Right kidney (tissue), 1 donor: Measurements from ENCODE around the gene CUTA.

Experiments used
- DNase-seq: peaks from one replicate; pipeline ENCODE4 v3.0.0-alpha.2; 2016

Gene CUTA

DNA sequence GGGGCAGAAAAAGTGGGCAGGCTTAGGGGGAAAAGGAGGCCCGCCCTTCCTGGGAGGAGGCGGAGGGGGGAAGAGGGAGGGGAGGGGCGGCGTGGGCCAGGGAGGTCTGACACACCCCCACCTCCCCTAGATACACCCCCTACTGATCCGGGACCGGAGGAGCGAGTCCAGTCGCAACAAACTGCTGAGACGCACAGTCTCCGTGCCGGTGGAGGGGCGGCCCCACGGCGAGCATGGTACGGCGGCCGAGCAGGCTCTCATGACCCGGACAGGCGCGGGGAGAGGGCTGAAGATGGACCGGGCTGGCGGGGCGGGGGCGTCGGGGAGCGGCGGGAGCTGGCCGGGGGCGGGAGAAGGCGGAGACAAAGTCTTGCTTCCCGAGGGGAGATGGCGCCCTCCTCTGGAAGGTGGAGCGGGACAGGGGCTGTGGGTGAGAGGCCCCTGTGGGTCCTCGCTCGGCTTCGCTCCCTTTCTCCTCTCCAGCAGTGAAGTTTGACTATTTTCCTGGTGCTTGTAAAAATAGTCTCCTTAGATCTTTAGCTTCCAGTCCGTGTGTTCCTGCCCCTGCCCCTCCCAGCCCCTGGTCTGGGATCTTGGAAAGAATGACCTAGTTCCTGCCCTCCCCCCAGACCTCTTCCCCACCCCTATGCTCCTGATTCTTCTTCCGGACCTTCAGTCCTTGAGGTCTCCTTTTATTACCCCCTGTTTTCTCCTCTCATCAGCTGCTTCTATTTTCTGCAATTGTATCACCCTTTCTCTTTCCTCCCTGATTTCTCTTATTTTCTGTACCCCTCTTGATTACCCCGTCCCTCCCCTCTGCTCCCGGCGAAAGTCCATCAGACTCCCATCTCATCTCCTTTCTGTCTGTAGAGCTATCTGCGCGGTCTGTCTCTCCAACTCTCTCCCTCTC, 8.0 kb upstream of the CUTA start:
- peak; percentile 81 for DNase-seq

DNA sequence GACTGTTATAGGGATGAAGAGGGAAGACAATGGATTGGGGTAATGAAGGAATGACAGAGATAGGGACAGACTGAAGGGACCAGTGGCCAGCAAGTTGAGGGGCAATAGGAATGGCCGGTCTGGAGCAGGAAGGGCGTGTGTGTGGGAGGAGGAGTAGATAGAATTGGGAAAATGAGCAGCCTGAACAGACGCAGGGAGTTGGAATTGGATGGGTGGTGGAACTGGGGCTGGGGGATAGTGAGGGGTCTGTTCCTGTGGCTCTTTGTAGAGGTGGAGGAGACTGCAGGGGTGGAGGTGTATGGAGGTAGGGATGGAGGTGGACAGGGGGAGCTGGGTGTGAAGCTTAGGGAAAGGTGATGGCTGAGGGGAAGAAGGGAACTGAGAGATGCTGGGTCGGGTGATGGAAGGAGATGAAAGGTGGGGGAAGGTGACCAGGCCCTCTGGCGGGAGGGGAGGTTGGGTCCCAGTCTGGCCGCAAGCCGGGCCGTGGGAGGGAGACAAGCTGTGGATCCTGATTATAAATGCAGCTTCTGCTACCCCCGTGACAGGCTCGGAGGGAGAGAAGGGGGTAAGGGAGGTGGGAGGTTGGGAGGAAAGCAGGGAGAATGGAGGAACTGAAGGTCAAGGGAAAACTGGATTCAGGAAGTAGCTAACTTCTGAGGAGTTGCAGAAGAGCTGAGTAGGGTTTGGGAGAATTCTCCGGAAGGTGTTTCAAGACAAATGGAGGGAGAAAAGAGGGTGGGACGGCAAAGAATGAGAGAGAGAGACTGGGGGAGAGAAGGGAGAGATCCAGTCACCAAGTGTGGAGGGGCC, 7.2 kb upstream of the CUTA start:
- peak; percentile 76 for DNase-seq

DNA sequence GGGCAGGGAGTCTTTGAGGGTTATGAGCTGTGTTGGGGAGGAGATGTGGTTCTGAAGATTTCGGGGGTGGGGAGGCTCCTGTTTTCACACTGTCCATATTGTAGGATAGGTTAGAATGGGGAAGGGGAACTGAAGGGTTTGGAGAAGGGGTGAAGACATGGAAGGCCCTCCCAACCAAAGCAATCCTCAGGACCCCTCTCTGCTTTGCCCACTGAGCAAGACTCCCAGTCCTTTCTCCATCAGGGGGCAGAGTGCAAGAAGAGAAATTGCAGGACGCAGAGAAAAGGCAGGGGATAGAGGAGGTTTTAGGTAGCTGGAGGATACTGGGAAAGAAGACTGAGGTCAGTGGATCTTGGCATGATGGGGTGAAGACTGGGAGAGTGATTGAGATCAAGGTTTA, 5.9 kb upstream of the CUTA start:
- DNase-seq = no peak

DNA sequence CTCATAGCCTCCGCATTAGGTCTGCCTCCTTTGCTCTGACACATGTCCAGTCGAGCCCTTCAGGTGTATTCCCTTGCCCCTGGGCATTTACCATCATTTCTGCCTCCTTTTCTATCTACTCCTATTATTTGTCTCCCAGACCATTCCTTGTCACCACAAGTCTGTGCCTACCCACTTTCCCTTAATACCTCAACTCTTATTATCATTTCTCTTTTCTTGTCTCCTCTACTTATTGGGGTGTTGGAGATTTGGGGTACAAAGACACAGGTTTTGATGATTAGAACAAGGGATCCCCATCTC, 3.4 kb upstream of the CUTA start:
- no peak for DNase-seq

DNA sequence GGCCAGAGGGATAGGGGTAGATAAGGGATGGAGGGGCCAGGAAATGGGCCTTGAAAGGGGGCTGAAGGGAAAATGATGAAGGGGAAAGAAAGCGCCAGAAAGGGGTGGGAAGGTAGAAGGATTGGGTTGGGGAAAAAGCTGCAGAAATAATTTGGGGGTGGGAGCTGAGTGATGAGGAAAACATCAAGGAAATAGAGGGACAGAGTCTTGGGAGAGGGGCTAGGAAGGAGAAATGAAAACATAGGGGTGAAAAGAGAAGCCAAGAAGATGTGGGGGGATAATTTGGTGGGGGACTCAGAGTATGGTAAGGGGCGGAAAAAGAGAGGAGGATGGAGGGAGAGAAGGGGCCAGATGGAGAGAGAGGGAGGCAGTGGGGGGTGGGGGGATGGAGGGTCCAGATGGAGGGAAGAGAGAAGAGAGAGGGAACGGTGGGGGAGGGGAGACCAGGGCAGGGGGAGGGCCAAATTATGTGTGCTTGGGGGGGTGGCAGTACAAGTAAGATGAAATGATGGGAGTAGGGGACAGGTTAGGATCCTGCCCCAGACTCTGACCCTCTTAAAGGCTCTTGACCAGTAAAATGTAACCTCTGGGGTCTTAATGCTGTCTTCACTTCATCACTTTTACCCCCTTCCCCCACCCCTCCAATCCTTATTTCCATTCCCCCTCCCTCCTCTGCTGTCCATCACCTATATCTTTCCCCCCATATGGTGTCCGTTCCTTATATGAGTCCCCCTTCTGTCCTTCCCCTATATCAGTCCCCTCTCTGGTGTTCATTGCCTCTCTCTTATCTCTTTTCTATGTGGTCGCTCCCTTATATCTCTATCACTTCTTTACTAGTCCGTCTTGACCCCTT, 2.8 kb upstream of the CUTA start:
- no peak for DNase-seq

DNA sequence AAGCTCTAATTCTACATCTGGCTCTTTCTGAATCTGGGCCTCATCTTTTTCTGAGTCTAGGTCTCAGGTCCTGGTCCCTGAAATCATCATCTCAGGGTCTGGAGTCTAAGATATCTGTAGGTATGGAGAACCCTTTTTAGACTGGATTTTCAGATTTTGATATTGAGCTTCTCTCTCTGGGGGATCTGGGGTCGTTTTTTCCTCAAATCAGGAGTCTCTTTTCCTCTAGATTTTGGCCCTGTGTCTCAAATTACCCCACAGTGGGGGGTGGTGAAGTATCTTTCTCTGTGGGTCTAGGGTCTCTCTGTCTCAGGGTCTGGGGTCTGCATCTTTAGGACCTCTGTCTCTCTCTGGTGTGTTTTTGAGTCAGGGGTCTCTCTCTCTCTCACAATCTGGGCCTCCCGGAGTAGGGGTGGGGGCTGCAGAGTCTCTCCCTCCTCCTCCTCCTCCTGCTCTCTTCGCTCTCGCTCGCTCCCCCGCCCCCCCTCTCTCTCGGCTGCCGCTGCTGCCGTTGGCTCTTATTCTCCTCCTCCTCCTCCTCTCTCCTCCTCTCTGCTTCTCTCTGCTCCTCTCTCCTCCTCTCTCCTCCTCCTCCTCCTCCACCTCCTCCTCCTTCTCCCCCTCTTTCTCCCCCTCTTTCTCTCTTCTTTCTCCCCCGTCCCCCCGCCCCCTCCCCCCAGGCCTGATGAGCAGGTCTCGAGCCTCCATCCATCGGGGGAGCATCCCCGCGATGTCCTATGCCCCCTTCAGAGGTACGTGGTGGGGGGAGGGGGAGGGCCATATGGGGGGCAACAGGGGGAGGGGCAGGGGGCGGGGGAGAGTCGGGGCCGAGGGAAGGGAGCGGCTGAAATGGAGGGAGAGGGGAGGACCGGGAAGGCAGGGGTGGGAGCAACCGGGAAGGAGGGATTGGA, 1.9 kb upstream of the CUTA start, which contains the start of gene SYNGAP1:
Gene SYNGAP1, plus strand, starts transcription at position 486 of the 911 bp plus-strand sequence. Its CDS starts 200 bp downstream, at position 686.
- DNase-seq = peak; percentile 60

DNA sequence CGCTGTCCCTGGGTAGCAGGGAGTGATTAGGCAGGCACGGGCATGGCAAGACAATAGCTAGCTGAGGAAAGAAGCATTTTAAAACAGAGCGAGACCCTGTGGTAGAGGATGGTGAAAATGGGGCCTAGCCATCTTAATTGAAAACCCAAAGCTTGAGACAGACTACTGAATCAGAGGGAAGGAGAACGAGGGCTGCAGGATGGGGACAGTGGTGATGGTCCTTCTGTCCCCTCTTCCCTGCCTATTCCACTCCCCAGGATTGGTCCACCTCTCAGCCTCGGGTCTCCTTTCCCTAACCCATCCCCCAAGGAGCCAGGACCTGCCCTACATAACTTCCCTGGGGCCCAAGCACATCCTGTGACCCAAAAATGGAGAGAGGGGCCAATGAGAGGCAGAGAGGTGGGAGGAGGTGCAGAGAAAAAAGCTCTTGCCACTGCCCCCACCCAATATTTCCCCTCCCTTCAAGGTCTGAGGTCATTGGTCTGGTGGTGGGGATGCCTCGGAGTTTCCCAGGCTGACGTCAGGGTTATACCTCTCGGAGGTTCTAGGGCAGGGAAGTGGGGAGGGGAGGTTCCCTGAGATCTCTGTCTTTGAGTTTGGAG, 884 bp upstream of the CUTA start:
- DNase-seq = no peak

DNA sequence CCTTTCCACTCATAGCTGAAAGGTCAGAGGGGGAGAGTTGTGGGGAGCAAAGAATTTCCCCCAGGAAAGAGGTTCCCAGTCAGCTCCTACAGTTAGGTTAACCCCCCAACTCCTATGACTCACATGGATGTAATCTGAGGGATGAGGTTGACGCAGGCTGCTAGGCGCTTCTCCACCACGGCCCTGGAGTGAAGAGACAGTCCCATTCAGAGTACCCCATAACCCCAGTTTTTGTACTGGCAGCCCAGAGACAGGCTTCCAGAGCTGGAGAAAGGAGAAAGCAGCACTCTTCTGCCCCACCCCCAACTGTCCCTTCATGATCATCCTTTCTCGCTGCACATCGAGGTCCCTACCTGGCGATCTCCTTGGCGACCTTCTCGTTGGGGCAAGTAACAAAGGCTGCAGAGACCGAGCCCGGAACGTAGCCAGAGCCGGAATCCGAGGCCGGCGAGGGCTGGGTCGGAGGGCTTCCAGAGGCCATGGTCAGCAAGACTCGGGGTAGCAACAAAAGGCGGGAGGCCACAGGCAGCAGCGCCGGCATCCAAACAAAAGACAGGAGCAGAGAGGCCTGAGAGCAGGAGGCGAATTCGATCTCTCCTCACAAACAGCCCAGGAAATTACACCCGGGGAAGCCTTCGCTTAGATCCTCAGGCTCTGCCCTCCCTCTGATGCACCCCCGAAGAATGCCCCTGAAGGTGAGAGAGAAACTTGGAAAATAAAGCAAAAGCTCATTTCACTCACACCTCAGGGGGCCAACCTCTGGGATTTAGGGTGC, 592 bp downstream of the CUTA start:
- DNase-seq = no peak

DNA sequence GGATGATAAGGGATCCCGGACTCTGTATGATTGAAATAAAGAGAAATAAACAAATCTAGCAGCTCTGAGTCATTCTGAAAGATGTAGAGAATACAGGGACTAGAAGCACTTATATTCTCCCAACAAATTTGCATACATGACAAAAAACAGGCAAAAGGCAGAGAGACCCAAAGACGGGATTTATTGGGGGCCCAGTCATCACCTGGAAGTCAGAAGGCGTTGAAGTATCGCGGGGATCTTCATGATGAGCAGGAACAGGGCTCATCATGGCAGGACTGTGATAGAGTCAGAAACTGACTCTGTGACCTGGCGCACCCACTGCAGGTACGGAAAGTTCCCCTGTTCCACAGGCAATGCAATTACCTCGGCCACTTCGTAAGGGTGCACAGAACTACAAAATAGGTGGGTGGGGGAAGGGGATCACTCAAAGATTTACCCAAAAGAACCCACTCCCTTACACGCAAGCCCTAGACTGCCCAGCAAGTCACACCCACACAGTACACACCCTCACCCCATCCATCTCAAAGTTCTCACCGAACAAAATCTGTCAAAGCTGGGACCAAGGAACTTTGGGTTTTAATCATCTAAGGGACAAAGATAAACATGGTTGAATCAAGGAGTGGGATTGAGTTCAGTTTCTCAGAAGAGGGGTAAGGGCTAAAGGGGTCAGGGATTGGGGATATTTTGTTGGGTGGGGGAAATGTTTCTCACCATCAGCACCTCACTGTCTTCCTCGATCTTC, 1.4 kb downstream of the CUTA start:
- no peak for DNase-seq

DNA sequence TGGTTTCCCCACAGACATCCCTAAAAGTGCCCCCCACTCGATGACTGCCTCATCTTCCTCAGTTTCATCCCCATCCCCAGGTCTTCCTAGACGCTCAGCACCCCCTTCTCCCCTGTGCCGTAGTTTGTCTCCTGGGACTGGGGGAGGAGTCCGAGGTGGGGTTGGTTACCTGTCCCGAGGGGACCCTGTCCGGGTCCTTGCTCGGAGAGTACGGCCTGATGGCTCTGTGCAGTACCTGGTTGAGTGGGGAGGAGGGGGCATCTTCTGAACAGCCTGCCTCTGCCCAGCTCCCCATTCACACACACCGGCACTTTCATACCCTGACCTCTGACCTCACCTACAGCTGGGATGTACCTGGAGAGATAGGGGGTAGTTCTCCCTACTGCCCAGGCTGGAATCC, 2.1 kb downstream of the CUTA start:
- DNase-seq = no peak

DNA sequence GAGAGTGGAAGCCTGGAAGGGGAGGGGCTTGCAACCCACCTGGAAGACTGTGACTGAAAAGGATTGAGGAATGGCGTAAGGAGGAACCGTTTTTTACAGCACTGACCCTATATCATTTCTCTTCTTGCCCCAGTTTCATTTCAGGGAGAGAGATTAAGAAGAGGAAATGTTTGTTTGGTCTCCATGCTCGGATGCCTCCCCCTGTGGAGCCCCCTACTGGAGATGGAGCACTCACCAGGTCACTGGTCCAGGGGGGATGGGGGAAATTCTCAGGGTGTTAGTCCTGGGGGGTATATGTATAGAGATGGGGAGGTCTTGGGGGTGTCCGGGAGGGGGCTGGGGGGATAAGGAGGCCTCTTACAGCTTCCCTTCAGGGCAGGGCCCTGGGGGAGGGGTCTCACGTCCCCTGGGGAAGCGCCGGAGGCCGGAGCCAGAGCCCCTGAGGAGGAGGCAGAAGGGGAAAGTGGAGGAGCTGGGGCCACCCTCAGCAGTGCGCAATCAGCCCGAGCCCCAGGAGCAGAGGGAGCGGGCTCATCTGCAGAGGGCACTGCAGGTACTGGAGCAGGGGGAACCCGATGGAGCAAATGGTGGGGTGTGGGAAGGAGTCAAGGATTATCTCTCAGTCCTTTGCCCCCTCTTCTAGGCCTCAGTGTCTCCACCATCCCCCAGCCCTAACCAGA, 3.2 kb downstream of the CUTA start:
- no peak for DNase-seq

DNA sequence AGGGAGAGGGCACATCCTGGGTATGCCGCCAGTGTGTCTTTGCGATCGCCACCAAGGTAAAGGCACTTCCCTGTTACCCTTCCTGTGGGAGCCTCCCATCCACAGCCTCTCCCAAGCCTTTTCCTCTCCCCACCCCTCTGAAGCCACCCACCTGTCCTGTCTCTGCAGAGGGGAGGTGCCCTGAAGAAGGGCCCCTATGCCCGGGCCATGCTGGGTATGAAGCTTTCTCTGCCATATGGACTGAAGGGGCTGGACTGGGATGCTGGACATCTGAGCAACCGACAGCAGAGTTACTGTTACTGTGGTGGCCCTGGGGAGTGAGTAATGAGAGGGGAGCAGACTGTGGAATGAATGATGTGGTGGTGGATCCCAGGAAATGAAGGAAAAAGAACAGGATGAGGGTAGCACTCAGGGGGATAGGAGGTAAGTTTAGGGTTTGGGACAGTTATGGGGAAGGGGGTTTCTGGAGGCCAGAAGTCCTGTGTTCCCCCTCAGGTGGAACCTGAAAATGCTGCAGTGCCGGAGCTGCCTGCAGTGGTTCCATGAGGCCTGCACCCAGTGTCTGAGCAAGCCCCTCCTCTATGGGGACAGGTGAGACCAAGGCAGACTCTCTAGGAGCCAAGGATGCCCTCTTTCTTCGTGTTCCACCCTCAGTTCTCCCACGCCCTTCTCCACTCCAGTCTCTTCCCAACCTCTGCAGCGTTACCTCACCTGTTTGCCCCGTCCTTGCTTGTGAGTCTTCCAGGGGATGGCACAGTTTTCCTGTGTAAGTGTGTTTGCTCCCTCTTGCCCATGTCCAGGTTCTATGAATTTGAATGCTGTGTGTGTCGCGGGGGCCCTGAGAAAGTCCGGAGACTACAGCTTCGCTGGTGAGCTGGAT, 4.4 kb downstream of the CUTA start:
- no peak for DNase-seq

DNA sequence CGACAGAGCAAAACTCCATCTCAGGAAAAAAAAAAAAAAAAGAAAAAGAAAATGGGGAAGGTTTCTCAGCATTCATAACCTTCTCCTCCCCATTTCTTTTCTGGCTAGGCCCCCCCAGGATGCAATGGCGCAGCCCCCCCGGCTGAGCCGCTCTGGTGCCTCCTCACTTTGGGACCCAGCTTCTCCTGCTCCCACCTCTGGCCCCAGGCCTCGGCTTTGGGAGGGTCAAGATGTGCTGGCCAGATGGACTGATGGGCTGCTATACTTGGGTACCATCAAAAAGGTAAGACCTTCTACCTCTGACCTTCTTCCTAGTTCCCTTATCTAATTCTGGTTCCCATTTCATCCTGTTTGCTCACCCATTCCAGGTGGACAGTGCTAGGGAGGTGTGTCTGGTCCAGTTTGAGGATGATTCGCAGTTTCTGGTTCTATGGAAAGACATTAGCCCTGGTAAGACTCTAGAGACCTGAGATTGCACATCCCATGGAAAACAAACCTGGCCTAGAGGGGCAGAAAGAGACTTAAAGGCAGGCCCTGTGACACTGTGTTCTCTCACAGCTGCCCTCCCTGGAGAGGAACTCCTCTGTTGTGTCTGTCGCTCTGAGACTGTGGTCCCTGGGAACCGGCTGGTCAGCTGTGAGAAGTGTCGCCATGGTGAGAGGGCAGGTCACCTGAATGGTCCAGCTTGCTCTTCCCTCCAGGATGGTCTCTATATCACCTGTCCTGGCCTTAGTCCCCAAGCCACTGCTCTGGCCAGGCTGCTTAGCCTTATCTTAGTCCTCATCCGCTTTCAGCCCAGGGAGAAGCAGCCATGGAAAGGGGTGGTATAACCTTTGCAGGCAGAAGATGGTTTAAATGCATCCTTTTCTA, 5.5 kb downstream of the CUTA start:
- DNase-seq = no peak

DNA sequence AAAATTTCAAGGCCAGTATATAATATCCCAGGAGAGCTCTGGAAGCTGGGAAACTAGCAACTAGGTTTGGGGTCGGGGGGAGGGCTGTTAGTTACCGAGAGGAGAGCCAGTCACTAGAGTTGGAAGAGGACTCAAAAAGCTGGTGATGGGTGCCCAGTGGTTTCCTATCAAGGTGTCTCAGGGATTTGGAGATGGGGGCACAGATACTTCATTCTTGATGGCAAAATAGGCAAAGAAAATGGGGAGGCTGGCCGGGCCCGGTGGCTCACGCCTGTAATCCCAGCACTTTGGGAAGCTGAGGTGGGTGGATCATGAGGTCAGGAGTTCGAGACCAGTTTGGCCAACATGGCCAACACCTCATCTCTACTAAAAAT, 6.3 kb downstream of the CUTA start:
- DNase-seq = no peak

DNA sequence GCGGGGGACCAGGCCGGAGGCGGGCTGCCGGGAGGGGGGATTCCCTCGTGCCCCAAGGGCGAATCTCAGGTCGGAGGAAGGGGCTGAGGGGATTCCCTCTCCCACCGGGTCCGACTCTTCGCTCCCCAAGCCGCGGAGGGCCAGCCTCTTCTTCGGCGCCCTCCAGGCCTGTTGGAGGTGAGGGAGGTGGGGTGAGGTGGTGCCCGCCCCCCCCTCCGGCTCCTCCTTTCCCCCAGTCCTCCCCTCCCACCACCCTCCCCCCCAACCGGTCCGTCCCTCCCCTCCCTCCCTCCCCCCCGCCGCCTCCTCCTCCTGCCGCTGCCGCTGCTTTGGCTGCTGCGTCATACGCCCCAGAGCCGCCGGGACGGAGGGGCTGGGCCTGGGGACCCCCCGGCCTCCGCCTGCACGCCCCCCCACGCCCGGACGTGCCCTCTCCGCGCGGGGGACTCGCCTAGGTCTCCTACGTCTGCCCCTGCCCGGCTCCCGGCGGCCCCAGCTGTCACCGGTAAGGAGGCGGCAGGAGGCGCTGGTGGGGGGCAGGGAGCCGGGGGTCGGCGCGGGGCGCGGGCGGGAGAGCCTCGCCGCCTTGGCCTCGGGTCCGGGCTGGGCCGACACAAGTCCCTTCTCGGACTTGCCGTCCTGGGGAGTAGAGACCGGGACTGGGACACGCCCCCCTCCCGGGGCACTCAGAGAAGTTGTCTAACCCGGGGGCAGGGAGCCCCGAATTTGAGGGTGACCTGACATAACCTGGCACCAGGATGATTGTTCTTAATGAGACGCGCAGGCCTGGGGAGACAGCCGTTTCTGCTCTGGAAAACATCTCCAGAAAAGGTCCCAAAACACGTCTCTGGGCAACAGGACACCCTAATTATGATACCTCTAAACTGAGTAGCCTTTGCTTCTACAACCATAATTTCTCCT, 6.9 kb downstream of the CUTA start, which contains the start of gene PHF1:
Gene PHF1, plus strand, starts transcription at position 304 of the 921 bp plus-strand sequence. CDS start 1,250 bp downstream, outside the sequence.
- DNase-seq = peak; percentile 79
